IPS-18c (cell line): ENCODE data around the gene SAMD4B.

Experiments used
- H3K4me3 ChIP-seq: 2 replicates; pipeline ENCODE4 v1.7.0; 2013; ENCODE audit warnings: low read depth, mild to moderate bottlenecking, low read length, moderate library complexity; ENCODE audit not compliant: insufficient read depth
- H3K9me3 ChIP-seq: one replicate; pipeline ENCODE4 v1.6.1; 2013; ENCODE audit warnings: mild to moderate bottlenecking, low read length, moderate library complexity; ENCODE audit not compliant: control insufficient read depth, insufficient read depth

The SAMD4B gene

GRCh38 chr19:39349326-39349725, 7.1 kb downstream of the SAMD4B start:
- no peak overlapping the region for H3K4me3 ChIP-seq

GRCh38 chr19:39350156-39350555, 7.9 kb downstream of the SAMD4B start:
- no peaks in the 10 kb centered on the region for H3K9me3 ChIP-seq
- no peak overlapping the region for H3K4me3 ChIP-seq

More at GRCh38 chr19:39349326-39349725, 7.1 kb downstream of the SAMD4B start:
- no peaks in the 10 kb centered on the region for H3K9me3 ChIP-seq

GRCh38 chr19:39351537-39352064, 9.4 kb downstream of the SAMD4B start:
- Histone ChIP-seq H3K4me3 (no peak overlapping the region), H3K9me3 (no peaks in the 10 kb centered on the region)

- Histone ChIP-seq H3K4me3 (no peak overlapping the region), H3K9me3 (no peaks in the 10 kb centered on the region)
These were observed 10.4 kb downstream of the SAMD4B start for GRCh38 chr19:39352381-39353255.

- Histone ChIP-seq H3K4me3 (no peak overlapping the region), H3K9me3 (no peaks in the 10 kb centered on the region)
These were observed 13.0 kb downstream of the SAMD4B start for GRCh38 chr19:39355253-39355652.

GRCh38 chr19:39356073-39356472, 13.9 kb downstream of the SAMD4B start:
- no peak overlapping the region for H3K4me3 ChIP-seq

GRCh38 chr19:39356647-39357046, 14.4 kb downstream of the SAMD4B start:
- Histone ChIP-seq H3K4me3 (no peak overlapping the region), H3K9me3 (no peaks in the 10 kb centered on the region)

More at GRCh38 chr19:39356073-39356472, 13.9 kb downstream of the SAMD4B start:
- no peaks in the 10 kb centered on the region for H3K9me3 ChIP-seq

GRCh38 chr19:39359026-39359425, 16.8 kb downstream of the SAMD4B start:
- Histone ChIP-seq H3K9me3 (no peaks in the 10 kb centered on the region), H3K4me3 (no peak overlapping the region)

- no peaks in the 10 kb centered on the region for H3K9me3 ChIP-seq
- H3K4me3 ChIP-seq, result no peak overlapping the region
These were observed 18.4 kb downstream of the SAMD4B start for GRCh38 chr19:39360599-39360998.

GRCh38 chr19:39362682-39363657, 20.7 kb downstream of the SAMD4B start:
- Histone ChIP-seq H3K4me3 (no peak overlapping the region), H3K9me3 (no peaks in the 10 kb centered on the region)

GRCh38 chr19:39363901-39364457, 21.8 kb downstream of the SAMD4B start:
- Histone ChIP-seq H3K9me3 (no peaks in the 10 kb centered on the region), H3K4me3 (no peak overlapping the region)

- H3K9me3 ChIP-seq, result no peaks in the 10 kb centered on the region
- H3K4me3 ChIP-seq, result no peak overlapping the region
These were observed 23.3 kb downstream of the SAMD4B start for GRCh38 chr19:39365531-39365930.

- no peaks in the 10 kb centered on the region for H3K9me3 ChIP-seq
- H3K4me3 ChIP-seq, result no peak overlapping the region
These were observed 27.0 kb downstream of the SAMD4B start for GRCh38 chr19:39369200-39369599.

GRCh38 chr19:39370735-39371134, 28.5 kb downstream of the SAMD4B start:
- no peaks in the 10 kb centered on the region for H3K9me3 ChIP-seq
- H3K4me3 ChIP-seq, result no peak overlapping the region

- H3K9me3 ChIP-seq, result no peaks in the 10 kb centered on the region
- H3K4me3 ChIP-seq, result no peak overlapping the region
These were observed 30.0 kb downstream of the SAMD4B start for GRCh38 chr19:39372047-39372802.

- no peak overlapping the region for H3K4me3 ChIP-seq
- no peaks in the 10 kb centered on the region for H3K9me3 ChIP-seq
These were observed 30.7 kb downstream of the SAMD4B start for GRCh38 chr19:39372941-39373340.

- no peak overlapping the region for H3K4me3 ChIP-seq
- no peaks in the 10 kb centered on the region for H3K9me3 ChIP-seq
These were observed 33.7 kb downstream of the SAMD4B start for GRCh38 chr19:39375929-39376328.
